ENCODE measurements around the gene HERC5.

- TF ChIP-seq CTCF (IDR thresholded peaks at IDR 0.05) (no peak), POLR2A (IDR thresholded peaks at IDR 0.05) (no peak)
These were observed 13.4 kb upstream of the HERC5 start for GRCh38 chr4:88443486-88443885.
